Osteoblast (primary cell): Measurements from ENCODE around the gene CACFD1. TPM values are rescaled to one million over a fixed set of nuclear protein-coding genes. Genes with fewer than 3 reads are reported as not detected.

Source experiments
- DNase-seq: peaks from one replicate; pipeline ENCODE4 v3.0.0; 2011; ENCODE audit warnings: low spot score, mixed read lengths; ENCODE audit not compliant: insufficient read length; ENCODE audit errors: missing footprints
- H2AFZ ChIP-seq: 2 replicates; pipeline ENCODE4 v1.6.0; 2011; ENCODE audit warnings: mild to moderate bottlenecking, low read length
- H3K27ac ChIP-seq: 2 replicates; pipeline ENCODE4 v1.5.1; 2011; ENCODE audit warnings: mild to moderate bottlenecking, low read depth, low read length, moderate library complexity
- H3K27me3 ChIP-seq: 2 replicates; pipeline ENCODE4 v1.6.0; 2012; ENCODE audit warnings: mild to moderate bottlenecking, control low read depth, inconsistent platforms, low read length, moderate library complexity; ENCODE audit not compliant: insufficient read depth
- H3K36me3 ChIP-seq: 2 replicates; pipeline ENCODE4 v1.5.1; 2011; ENCODE audit warnings: mild to moderate bottlenecking, low read length, control low read depth, moderate library complexity; ENCODE audit not compliant: insufficient read depth
- H3K4me1 ChIP-seq: 2 replicates; pipeline ENCODE4 v1.5.1; 2011; ENCODE audit warnings: mild to moderate bottlenecking, low read length, control low read depth, moderate library complexity; ENCODE audit not compliant: insufficient read depth
- H3K4me2 ChIP-seq: 2 replicates; pipeline ENCODE4 v1.6.0; 2011; ENCODE audit warnings: mild to moderate bottlenecking, low read length; ENCODE audit not compliant: insufficient read depth
- H3K4me3 ChIP-seq: fragments of 200-600 bp; sonication (generic); 3 replicates; pipeline ENCODE4 v1.5.1; 2012; ENCODE audit warnings: mild to moderate bottlenecking, low read length, inconsistent platforms; ENCODE audit not compliant: insufficient read depth
- H3K79me2 ChIP-seq: 2 replicates; pipeline ENCODE4 v1.6.0; 2012; ENCODE audit warnings: mild to moderate bottlenecking, low read length, control low read depth, inconsistent platforms; ENCODE audit not compliant: insufficient read depth
- H3K9me3 ChIP-seq: 2 replicates; pipeline ENCODE4 v1.5.1; 2011; ENCODE audit warnings: low read depth, low read length, control low read depth
- H4K20me1 ChIP-seq: 2 replicates; pipeline ENCODE4 v1.6.0; 2012; ENCODE audit warnings: mild to moderate bottlenecking, low read length, control low read depth; ENCODE audit not compliant: insufficient read depth
- CTCF ChIP-seq: IDR thresholded peaks from 2 replicates; pipeline ENCODE4 v1.5.1; 2011; ENCODE audit warnings: mild to moderate bottlenecking, low read depth, low read length, moderate library complexity; ENCODE audit errors: extremely low read depth
- total RNA-seq: library from RNA; depleted of rRNA; stranded (reverse); fragments of >200 nt; gene quantifications from 2 replicates; pipeline ENCODE4 v1.2.3, GENCODE V29; 2012

CACFD1 gene
- total RNA-seq, 1 donor = 9.0 TPM

- DNase-seq = peak; percentile 59
- peaks cover 14% of the 10 kb centered on the region for H3K4me1 ChIP-seq
- no peak for TF ChIP-seq CTCF
- H3K79me2 ChIP-seq = no peaks in the 10 kb centered on the region
- H2AFZ ChIP-seq = no peak overlapping the region
- no peak overlapping the region for H3K4me2 ChIP-seq
- H3K9me3 ChIP-seq = no peaks in the 10 kb centered on the region
- H3K27ac ChIP-seq = no peak overlapping the region
- no peaks in the 10 kb centered on the region for H4K20me1 ChIP-seq
- peaks cover 9% of the 10 kb centered on the region for H3K27me3 ChIP-seq
- H3K36me3 ChIP-seq = no peaks in the 10 kb centered on the region
- H3K4me3 ChIP-seq = no peak overlapping the region
These were observed 52.8 kb downstream of the CACFD1 start for GRCh38 chr9:133512253-133513213.

GRCh38 chr9:133513214-133514100 is 53.7 kb downstream of the CACFD1 start:
- no peaks in the 10 kb centered on the region for H3K79me2 ChIP-seq
- no peak for TF ChIP-seq CTCF
- no peak overlapping the region for H3K4me2 ChIP-seq

GRCh38 chr9:133514460-133515239 is 54.9 kb downstream of the CACFD1 start:
- no peak for TF ChIP-seq CTCF
- no peak overlapping the region for H3K4me2 ChIP-seq

More at GRCh38 chr9:133513214-133514100, 53.7 kb downstream of the CACFD1 start:
- Histone ChIP-seq H3K9me3 (no peaks in the 10 kb centered on the region), H3K27ac (no peak overlapping the region), H2AFZ (no peak overlapping the region), H3K4me1 (peaks cover 14% of the 10 kb centered on the region), H3K4me3 (no peak overlapping the region), H3K27me3 (peaks cover 9% of the 10 kb centered on the region), H4K20me1 (no peaks in the 10 kb centered on the region), H3K36me3 (no peaks in the 10 kb centered on the region)
- peak; percentile 44 for DNase-seq

More at GRCh38 chr9:133514460-133515239, 54.9 kb downstream of the CACFD1 start:
- DNase-seq = peak; percentile 74
- H3K4me1 ChIP-seq = peaks cover 4% of the 10 kb centered on the region
- H3K79me2 ChIP-seq = no peaks in the 10 kb centered on the region
- H3K9me3 ChIP-seq = no peaks in the 10 kb centered on the region
- H3K4me3 ChIP-seq = no peak overlapping the region
- H4K20me1 ChIP-seq = no peaks in the 10 kb centered on the region
- H2AFZ ChIP-seq = no peak overlapping the region
- H3K36me3 ChIP-seq = no peaks in the 10 kb centered on the region
- H3K27ac ChIP-seq = no peak overlapping the region
- H3K27me3 ChIP-seq = peaks cover 11% of the 10 kb centered on the region
